NCI-H1436 (cell line): ENCODE results near the gene ZC3HAV1L.
"Not testable (repeated sequence)": the region's sequence is repeated elsewhere in the genome, so short reads cannot be mapped to it uniquely, and the experiment has no call there.

Experiments
- DNase-seq: peaks from one replicate; lab custom pipeline; 2025; lab: John Stamatoyannopoulos, UW

The ZC3HAV1L gene

GRCh38 chr7:139054101-139054500, 18.3 kb upstream of the ZC3HAV1L start:
- no peak for DNase-seq

- no peak for DNase-seq
These were observed 15.8 kb upstream of the ZC3HAV1L start for GRCh38 chr7:139051655-139052054.

GRCh38 chr7:139049936-139050335, 14.1 kb upstream of the ZC3HAV1L start:
- no peak for DNase-seq

GRCh38 chr7:139049111-139049510, 13.3 kb upstream of the ZC3HAV1L start:
- DNase-seq: no peak

- no peak for DNase-seq
These were observed 12.1 kb upstream of the ZC3HAV1L start for GRCh38 chr7:139047970-139048369.

- DNase-seq: peak; percentile 61
These were observed 10.3 kb upstream of the ZC3HAV1L start for GRCh38 chr7:139046143-139046542.

GRCh38 chr7:139044813-139045794, 9.3 kb upstream of the ZC3HAV1L start:
- no peak for DNase-seq

- peak; percentile 4 for DNase-seq
These were observed 8.3 kb upstream of the ZC3HAV1L start for GRCh38 chr7:139043823-139044812.

- DNase-seq: no peak
These were observed 5.7 kb upstream of the ZC3HAV1L start for GRCh38 chr7:139041378-139042085.

- no peak for DNase-seq
These were observed 2.8 kb upstream of the ZC3HAV1L start for GRCh38 chr7:139038691-139039090.

GRCh38 chr7:139036901-139037300, 1.1 kb upstream of the ZC3HAV1L start:
- no peak for DNase-seq

GRCh38 chr7:139034855-139035585, 822 bp downstream of the ZC3HAV1L start:
- DNase-seq: no peak

- no peak for DNase-seq
These were observed 1.5 kb downstream of the ZC3HAV1L start for GRCh38 chr7:139034336-139034735.

- DNase-seq: no peak
These were observed 2.3 kb downstream of the ZC3HAV1L start for GRCh38 chr7:139033346-139034114.

GRCh38 chr7:139032473-139032872, 3.4 kb downstream of the ZC3HAV1L start:
- DNase-seq: no peak

- no peak for DNase-seq
These were observed 6.5 kb downstream of the ZC3HAV1L start for GRCh38 chr7:139029353-139029752.

- no peak for DNase-seq
These were observed 9.3 kb downstream of the ZC3HAV1L start for GRCh38 chr7:139026551-139026950.

GRCh38 chr7:139025861-139026260, 10.0 kb downstream of the ZC3HAV1L start:
- not testable (repeated sequence) for DNase-seq

- DNase-seq: no peak
These were observed 12.8 kb downstream of the ZC3HAV1L start for GRCh38 chr7:139023076-139023475.

- DNase-seq: no peak
These were observed 13.6 kb downstream of the ZC3HAV1L start for GRCh38 chr7:139022286-139022685.
